ENCODE data around the gene DALRD3.

DALRD3 gene

DNA sequence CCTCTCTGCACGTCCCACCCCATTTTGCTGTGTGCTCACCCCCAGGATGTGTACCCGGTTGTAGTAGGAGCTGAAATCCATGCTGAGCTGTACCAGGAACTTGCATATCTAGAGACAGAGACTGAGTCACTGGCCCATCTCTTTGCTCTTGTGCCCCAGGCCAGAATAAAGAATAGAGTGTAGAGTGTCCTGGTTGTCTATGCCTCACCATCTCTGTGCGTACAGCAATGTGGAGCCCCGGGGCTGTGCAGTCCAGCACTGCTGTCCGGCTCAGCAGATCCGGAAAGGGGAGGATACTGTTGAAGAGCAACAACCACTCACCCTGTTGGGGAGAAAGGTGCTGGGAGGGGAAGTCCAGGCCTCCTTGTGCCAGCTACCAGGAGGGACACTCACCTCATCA, 2.6 kb downstream of the DALRD3 start:
- H3K27ac ChIP-seq: peak overlapping the region; percentile 98
- no peak for TF ChIP-seq ZFX (IDR thresholded peaks at IDR 0.05; ENCODE audit: borderline replicate concordance)
- TF ChIP-seq, protein P1, sequence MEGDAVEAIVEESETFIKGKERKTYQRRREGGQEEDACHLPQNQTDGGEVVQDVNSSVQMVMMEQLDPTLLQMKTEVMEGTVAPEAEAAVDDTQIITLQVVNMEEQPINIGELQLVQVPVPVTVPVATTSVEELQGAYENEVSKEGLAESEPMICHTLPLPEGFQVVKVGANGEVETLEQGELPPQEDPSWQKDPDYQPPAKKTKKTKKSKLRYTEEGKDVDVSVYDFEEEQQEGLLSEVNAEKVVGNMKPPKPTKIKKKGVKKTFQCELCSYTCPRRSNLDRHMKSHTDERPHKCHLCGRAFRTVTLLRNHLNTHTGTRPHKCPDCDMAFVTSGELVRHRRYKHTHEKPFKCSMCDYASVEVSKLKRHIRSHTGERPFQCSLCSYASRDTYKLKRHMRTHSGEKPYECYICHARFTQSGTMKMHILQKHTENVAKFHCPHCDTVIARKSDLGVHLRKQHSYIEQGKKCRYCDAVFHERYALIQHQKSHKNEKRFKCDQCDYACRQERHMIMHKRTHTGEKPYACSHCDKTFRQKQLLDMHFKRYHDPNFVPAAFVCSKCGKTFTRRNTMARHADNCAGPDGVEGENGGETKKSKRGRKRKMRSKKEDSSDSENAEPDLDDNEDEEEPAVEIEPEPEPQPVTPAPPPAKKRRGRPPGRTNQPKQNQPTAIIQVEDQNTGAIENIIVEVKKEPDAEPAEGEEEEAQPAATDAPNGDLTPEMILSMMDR (IDR thresholded peaks at IDR 0.05): no peak

DNA sequence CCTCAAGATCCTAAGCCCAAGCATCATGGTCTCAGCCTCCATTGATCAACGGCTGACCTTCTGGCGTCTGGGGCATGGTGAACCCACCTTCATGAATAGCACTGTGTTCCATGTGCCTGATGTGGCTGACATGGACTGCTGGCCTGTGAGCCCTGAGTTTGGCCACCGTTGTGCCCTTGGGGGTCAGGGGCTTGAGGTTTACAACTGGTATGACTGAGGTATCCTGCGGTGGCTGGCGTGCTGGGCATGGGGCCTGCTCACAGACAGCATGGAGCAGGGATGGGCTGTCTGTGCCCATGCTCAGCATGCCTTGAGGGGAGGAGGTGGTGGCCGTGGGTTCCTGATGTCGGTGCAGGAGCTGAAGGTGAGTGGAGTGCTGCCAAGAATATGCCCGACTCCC, 3.3 kb downstream of the DALRD3 start:
- TF ChIP-seq, protein P1 (IDR thresholded peaks at IDR 0.05): no peak
- TF ChIP-seq ZFX (IDR thresholded peaks at IDR 0.05; ENCODE audit: borderline replicate concordance): no peak
- H3K27ac ChIP-seq: peak overlapping the region; percentile 98

DNA sequence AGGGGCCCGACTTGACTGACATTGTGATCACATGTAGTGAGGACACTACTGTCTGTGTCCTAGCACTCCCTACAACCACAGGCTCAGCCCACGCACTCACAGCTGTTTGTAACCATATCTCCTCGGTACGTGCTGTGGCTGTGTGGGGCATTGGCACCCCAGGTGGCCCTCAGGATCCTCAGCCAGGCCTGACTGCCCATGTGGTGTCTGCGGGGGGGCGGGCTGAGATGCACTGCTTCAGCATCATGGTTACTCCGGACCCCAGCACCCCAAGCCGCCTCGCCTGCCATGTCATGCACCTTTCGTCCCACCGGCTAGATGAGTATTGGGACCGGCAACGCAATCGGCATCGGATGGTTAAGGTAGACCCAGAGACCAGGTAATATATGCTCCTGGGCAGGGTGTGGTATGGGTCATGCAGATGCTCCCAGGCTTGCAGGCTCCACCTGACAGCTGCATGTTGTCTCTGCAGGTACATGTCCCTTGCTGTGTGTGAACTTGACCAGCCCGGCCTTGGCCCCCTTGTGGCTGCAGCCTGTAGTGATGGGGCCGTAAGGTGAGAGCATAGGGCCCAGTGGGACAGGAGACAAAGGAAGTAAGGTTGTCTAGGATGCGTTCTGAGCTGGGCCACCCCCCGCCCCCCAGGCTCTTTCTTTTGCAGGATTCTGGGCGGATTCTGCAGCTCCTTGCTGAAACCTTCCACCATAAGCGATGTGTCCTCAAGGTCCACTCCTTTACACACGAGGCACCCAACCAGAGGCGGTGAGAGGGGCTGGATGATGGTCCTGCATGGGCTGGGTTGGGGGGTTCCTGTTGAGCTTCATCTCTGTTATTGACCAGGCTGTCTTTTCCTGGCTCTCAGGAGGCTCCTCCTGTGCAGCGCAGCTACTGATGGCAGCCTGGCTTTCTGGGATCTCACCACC, 4.4 kb downstream of the DALRD3 start:
- no peak overlapping the region for H3K27ac ChIP-seq
- TF ChIP-seq, protein P1 (IDR thresholded peaks at IDR 0.05): peak; percentile 74
- no peak for TF ChIP-seq ZFX (IDR thresholded peaks at IDR 0.05; ENCODE audit: borderline replicate concordance)

DNA sequence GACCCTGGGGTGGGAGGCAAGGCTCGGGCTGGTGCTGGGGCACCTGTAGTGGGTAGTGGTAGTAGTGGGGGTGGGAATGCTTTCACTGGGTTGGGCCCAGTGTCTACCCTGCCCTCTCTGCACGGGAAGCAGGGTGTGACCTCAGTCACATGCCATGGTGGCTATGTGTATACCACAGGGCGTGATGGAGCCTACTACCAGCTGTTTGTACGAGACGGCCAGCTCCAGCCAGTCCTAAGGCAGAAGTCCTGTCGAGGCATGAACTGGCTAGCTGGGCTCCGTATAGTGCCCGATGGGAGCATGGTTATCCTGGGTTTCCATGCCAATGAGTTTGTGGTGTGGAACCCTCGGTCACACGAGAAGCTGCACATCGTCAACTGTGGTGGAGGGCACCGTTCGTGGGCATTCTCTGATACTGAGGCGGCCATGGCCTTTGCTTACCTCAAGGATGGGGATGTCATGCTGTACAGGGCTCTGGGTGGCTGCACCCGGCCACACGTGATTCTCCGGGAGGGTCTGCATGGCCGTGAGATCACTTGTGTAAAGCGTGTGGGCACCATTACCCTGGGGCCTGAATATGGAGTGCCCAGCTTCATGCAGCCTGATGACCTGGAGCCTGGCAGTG, 5.2 kb downstream of the DALRD3 start:
- H3K27ac ChIP-seq: no peak overlapping the region
- TF ChIP-seq, protein P1 (IDR thresholded peaks at IDR 0.05): no peak
- TF ChIP-seq ZFX (IDR thresholded peaks at IDR 0.05; ENCODE audit: borderline replicate concordance): no peak

DNA sequence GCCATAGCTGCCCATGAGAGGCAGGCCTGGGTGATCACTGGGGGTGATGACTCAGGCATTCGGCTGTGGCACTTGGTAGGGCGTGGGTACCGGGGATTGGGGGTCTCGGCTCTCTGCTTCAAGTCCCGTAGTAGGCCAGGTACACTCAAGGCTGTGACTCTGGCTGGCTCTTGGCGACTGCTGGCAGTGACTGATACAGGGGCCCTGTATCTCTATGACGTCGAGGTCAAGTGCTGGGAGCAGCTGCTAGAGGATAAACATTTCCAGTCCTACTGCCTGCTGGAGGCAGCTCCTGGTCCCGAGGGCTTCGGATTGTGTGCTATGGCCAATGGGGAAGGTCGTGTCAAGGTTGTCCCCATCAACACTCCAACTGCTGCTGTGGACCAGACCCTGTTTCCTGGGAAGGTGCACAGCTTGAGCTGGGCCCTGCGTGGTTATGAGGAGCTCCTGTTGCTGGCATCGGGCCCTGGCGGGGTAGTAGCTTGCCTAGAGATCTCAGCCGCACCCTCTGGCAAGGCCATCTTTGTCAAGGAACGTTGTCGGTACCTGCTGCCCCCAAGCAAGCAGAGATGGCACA, 5.9 kb downstream of the DALRD3 start:
- TF ChIP-seq ZFX (IDR thresholded peaks at IDR 0.05; ENCODE audit: borderline replicate concordance): no peak
- TF ChIP-seq, protein P1 (IDR thresholded peaks at IDR 0.05): no peak
- H3K27ac ChIP-seq: no peak overlapping the region

DNA sequence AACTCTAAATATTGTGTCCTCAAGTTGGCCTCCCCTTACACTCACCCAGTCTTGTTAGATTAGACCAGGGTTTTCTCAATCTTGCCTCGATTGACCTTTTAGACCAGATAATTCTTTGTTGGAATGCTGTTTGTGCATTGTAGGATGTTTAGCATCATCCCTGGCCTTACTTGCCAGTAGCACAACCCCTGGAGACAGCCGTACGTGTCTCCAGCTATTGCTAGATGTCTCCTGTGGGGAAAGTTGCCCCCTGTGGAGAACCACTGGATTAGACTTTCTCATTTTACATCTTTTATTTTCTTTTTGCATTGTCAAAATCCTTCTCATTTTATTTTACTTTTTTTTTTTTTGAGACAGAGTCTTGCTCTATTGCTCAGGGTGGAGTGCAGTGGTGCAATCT, 9.0 kb downstream of the DALRD3 start:
- no peak for TF ChIP-seq ZFX (IDR thresholded peaks at IDR 0.05; ENCODE audit: borderline replicate concordance)
- TF ChIP-seq, protein P1 (IDR thresholded peaks at IDR 0.05): no peak
- no peak overlapping the region for H3K27ac ChIP-seq

DNA sequence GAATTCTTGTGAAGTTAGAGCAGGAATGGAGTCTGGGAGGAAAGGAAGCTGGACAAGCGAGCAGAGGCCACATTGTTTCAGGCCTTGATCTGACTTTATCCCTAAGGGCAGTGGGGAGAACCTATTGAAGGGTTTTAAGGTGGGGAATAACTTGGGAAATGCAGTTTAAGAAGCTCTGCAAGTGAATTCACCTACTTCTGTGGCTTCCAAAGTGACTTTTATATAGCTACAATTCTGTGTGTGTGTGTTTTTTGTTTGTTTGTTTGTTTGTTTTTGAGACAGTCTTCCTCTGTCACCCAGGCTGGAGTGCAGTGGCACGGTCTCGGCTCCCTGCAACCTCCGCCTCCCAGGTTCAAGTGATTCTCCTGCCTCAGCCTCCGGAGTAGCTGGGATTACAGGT, 9.8 kb downstream of the DALRD3 start:
- peak overlapping the region; percentile 98 for H3K27ac ChIP-seq
